C4-2B (cell line): ENCODE results near the gene SFXN5.

Experiments used
- H3K27ac ChIP-seq: fragments of 450-650 bp; 2 replicates; pipeline ENCODE4 v1.5.1; 2017
- ZFX ChIP-seq: fragments of 450-650 bp; IDR thresholded peaks from 2 replicates; pipeline ENCODE4 v1.6.1; 2017
- TF ChIP-seq, protein P1 (sequence below): fragments of 450-650 bp; conservative IDR thresholded peaks from 2 replicates; pipeline ENCODE4 v1.5.1; 2017; ENCODE audit warnings: mild to moderate bottlenecking

The SFXN5 gene

DNA sequence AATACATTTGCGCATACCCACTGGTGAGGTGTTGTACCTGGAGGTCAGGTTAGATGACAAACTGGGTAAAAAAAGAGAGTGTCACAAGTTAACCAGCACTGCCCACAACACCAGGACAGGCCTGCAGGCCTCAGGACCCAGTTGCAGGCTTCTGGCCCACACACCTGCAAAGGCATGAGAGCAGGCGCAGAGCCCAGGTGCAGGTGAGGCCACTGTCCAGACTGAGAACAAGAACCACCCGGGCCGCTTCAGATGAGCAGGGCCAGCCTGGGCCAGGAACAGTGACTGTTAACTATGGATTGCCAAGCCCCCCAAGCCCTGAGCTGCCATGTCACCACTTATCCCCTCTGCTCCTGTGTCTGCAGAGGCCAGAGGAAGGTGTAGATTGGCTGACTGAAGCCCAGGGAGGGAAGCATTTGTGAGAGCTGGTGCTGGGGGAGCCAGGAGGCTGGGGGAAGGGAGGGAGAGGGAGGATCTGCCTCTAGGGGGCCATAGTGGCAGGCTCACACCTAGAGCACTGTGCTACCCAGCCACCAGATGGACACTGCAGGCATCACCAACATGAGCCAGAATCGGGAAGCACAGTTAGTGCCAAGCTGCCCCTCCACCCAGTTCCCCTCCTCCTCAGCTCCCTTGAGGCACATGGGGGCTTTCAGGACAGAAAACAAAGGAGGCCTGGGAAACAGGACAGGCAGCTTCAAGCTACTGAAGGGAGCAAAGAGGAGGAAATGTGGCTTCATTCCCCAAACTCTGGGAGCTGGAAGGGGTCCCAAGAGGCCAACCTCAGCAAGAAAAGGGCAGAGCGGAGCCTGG is 35.4 kb downstream of the SFXN5 start:
- TF ChIP-seq, protein P1, sequence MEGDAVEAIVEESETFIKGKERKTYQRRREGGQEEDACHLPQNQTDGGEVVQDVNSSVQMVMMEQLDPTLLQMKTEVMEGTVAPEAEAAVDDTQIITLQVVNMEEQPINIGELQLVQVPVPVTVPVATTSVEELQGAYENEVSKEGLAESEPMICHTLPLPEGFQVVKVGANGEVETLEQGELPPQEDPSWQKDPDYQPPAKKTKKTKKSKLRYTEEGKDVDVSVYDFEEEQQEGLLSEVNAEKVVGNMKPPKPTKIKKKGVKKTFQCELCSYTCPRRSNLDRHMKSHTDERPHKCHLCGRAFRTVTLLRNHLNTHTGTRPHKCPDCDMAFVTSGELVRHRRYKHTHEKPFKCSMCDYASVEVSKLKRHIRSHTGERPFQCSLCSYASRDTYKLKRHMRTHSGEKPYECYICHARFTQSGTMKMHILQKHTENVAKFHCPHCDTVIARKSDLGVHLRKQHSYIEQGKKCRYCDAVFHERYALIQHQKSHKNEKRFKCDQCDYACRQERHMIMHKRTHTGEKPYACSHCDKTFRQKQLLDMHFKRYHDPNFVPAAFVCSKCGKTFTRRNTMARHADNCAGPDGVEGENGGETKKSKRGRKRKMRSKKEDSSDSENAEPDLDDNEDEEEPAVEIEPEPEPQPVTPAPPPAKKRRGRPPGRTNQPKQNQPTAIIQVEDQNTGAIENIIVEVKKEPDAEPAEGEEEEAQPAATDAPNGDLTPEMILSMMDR, result no peak
- TF ChIP-seq ZFX, result no peak
- no peak overlapping the region for H3K27ac ChIP-seq

DNA sequence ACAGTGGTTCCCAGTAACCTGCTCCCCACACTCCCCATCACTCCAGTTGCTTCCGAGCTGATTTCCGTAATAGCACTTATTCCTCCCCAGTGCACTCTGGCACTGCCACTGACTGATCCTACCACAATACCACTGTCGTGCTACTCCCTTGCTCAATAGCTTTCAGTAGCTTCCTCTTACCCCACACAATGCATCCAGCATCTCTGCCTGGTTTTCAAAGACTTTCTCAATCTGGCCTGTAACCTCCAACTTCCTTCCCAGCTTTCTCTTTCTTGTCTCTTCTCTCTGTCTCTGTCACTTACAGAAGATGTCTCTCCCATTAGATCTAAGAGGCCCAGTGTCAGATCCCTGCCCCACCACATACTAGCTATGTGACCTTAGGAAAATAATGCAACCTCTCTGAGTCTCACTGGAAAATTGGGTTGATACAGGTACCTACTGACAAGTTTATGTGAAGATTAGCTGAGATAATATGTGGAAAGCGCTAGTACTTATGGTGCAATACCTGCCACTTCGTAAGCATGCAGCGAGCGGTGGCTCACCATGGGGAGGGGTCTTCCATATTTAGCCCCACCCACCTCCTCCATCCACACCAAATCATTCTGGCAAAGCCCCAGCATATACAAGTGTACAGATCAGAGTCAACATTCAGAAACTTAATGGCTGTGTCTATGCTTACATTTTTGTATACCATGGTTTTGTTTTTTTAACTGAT is 36.7 kb downstream of the SFXN5 start:
- TF ChIP-seq ZFX, result no peak
- H3K27ac ChIP-seq, result no peak overlapping the region

DNA sequence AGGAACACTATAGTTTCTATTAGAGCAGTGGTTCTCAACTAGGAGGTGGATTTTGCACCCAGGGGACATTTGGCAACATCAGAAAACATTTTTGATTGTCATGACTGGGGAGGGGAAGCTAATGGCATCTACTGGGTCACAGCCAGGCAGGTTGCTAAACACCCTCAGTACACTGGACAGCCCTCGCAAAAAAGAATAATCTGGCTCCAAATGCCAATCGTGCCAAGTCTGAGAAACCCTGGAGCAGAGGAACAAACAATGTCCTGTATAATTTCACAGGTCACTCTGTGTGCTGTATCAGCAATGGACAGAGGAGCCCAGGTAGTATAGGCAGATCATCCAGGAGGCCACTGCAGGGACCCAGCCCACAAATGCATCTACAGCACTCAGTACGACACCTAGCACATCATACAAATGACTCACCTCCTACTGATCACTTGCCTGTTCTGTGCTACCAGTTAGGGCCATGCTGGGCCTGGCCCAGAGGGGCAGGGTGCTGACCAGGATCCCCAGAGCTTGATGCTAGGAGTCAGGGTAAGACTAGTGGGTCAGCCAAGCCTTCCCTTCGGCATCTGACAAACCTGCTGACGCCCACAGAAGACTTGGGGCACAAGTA is 37.6 kb downstream of the SFXN5 start:
- H3K27ac ChIP-seq, result no peak overlapping the region
- TF ChIP-seq ZFX, result no peak
- TF ChIP-seq, protein P1, result no peak

DNA sequence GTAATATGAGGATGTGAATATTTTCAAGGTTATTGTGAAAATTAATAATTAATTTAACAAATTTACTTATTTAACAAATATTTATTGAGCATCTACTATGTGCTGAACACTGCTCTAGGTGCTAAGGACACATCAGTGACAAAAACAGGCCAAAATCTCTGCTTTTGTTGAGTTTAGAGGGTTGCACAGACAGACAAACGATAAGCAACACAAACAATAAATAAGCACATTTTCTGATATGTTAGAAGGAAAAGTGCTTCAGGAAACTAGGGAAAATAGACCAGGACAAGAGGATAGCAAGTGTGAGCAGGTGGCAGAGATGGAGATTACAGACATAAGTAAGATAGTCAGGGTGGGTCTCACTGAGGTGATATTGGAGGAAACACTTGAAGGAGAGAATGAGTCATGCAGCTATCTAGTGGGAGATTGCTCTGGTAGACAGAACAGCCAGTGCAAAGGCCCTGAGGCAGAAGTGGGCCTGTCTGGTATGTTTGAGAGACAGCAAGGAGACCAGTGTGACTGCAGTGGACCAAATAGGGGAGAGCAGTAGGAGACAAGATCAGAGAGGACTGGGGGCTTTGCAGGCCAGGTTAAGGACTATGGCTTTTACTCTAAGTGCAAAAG is 38.3 kb downstream of the SFXN5 start:
- TF ChIP-seq ZFX, result no peak
- TF ChIP-seq, protein P1, result no peak
- H3K27ac ChIP-seq, result no peak overlapping the region

DNA sequence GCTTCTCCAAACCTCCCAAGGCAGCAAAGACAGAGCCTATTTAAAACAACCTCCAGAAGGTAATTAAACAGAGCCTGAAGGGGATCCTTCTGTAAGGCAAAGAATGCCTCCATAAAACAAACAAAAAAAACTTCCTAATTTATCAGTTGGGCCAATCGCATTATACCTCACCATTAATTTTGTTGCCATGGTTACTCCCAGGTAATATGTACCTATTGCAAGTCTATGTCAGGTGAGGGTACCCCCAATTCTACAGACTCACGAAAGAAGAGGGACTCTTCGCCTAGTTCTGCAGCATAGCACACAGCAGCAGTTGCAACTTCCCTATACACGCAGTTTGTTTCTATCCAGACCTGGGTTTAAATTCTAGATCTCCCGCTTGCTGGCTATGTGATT is 38.8 kb downstream of the SFXN5 start:
- TF ChIP-seq ZFX, result no peak
- TF ChIP-seq, protein P1, result no peak
- H3K27ac ChIP-seq, result no peak overlapping the region

DNA sequence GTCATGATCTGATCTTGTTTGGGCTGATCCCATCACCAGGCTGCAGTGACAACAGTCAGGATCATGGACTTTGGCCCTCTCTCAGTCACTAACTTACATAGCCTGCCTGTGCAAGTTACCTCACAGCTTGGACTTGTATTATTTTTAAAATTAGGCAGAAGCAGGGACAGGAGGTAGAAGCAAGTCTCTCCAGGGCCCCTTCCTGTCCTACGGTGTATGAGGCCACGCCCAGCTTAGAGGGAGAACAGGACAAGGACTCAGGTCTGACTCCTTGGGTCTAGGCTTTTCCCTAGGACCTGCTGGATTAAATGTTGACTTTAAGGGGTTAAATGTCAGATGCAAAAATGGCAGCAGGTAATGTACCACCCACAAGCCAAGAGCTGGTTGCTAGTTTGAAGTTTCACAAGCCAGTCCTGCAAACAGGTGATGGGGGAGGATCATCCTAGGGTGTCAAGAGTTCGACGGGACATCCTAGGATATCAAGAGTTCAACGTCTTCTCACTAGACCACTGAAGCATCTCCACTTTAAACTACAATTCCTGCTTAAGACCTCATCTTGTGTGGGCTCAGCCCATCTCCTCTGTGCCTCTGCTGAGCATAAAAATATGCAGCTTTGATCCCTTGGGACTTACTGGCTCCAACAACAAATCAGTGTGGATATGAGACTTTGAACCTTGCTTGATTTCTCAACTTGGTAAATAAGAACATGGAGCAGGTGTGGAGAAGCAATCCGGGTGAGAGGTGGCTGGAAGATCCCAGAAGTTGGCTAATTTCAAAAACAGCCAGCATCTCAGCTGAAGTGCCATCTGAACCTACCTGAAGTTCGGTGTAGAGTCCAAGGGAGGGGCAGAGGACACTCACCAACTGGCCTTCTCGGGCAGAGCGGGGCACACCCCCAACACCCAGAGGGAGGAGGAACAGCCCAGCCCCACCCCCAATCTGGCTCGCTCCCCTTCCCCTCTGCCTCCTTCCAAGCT is 39.5 kb downstream of the SFXN5 start:
- no peak overlapping the region for H3K27ac ChIP-seq
- TF ChIP-seq, protein P1, result no peak
- TF ChIP-seq ZFX, result no peak
